Bronchial epithelial cell (primary cell): ENCODE results near the gene FASTK. TPM values are rescaled to one million over a fixed set of nuclear protein-coding genes. Genes with fewer than 3 reads are reported as not detected.

ENCODE experiments used
- DNase-seq: peaks from one replicate; pipeline ENCODE4 v3.0.0-alpha.2; 2010; ENCODE audit warnings: low read depth
- FAIRE-seq: peaks from 2 replicates; lab custom pipeline; 2011; peaks lifted over from hg19 to GRCh38; lab: Jason Lieb, UNC
- H3K27me3 ChIP-seq: 2 replicates; pipeline ENCODE4 v1.5.1; 2011; ENCODE audit warnings: low read length; ENCODE audit not compliant: control insufficient read depth, insufficient read depth
- H3K36me3 ChIP-seq: 2 replicates; pipeline ENCODE4 v1.5.1; 2011; ENCODE audit warnings: low read length; ENCODE audit not compliant: control insufficient read depth, insufficient read depth
- H3K4me3 ChIP-seq: 2 replicates; pipeline ENCODE4 v1.5.1; 2011; ENCODE audit warnings: mild to moderate bottlenecking, low read depth, low read length, control low read depth
- total RNA-seq: library from RNA; depleted of rRNA; stranded (reverse); fragments of >200 nt; gene quantifications from 2 replicates; pipeline ENCODE4 v1.2.1, GENCODE V29; 2014
- TF ChIP-seq, protein P1 (sequence below): IDR thresholded peaks from 2 replicates; pipeline ENCODE4 v1.5.1; 2011; ENCODE audit warnings: mild to moderate bottlenecking, moderate library complexity, low read length, control low read depth, inconsistent platforms; ENCODE audit not compliant: insufficient read depth, severe bottlenecking

FASTK gene
- total RNA-seq, 1 donor from 2014 or later, result 51.6 TPM

DNA sequence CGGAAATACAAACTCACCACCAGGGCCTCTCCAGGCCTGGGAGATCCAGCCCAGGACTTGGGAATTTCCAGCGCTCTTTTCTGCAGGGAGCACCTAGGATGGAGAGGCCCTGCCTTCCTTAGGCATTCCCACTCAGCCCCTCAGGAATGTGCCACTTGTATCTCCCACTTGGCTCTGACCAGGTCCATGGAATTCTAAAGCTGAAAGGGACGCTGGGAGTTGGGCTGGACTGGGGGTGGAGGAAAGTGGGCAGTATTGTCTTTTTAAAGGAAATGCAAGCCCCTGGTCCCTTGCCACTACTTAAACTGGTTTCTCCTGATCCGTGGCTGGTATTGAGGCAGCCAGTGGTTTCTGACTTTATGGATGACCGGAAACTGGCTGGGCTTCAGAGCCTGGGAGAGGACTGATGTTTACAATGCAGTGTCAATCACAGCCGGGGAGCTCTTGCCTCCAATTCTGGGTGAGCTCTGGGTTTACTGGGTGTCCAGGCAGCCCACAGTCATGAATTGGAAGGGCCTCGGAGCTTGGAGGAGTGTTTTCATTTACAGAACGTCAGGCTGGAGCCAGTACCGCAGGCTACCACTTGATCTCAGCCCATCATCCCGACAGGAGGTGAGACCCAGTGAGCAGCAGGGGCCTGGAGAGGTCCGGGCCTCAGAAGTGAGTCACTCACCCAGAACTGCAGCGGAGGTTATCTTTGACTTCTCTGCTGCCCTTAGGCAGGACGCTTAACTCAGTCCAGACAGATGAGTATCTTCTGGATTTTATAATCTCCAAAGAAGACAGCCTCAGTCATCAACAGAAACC lies 32.9 kb upstream of the FASTK start:
- DNase-seq (peak; percentile 85), FAIRE-seq (no peak)
- TF ChIP-seq, protein P1, sequence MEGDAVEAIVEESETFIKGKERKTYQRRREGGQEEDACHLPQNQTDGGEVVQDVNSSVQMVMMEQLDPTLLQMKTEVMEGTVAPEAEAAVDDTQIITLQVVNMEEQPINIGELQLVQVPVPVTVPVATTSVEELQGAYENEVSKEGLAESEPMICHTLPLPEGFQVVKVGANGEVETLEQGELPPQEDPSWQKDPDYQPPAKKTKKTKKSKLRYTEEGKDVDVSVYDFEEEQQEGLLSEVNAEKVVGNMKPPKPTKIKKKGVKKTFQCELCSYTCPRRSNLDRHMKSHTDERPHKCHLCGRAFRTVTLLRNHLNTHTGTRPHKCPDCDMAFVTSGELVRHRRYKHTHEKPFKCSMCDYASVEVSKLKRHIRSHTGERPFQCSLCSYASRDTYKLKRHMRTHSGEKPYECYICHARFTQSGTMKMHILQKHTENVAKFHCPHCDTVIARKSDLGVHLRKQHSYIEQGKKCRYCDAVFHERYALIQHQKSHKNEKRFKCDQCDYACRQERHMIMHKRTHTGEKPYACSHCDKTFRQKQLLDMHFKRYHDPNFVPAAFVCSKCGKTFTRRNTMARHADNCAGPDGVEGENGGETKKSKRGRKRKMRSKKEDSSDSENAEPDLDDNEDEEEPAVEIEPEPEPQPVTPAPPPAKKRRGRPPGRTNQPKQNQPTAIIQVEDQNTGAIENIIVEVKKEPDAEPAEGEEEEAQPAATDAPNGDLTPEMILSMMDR, result no peak
- Histone ChIP-seq H3K27me3 (no peaks in the 10 kb centered on the region), H3K36me3 (peaks cover 16% of the 10 kb centered on the region), H3K4me3 (peak overlapping the region; percentile 57)

DNA sequence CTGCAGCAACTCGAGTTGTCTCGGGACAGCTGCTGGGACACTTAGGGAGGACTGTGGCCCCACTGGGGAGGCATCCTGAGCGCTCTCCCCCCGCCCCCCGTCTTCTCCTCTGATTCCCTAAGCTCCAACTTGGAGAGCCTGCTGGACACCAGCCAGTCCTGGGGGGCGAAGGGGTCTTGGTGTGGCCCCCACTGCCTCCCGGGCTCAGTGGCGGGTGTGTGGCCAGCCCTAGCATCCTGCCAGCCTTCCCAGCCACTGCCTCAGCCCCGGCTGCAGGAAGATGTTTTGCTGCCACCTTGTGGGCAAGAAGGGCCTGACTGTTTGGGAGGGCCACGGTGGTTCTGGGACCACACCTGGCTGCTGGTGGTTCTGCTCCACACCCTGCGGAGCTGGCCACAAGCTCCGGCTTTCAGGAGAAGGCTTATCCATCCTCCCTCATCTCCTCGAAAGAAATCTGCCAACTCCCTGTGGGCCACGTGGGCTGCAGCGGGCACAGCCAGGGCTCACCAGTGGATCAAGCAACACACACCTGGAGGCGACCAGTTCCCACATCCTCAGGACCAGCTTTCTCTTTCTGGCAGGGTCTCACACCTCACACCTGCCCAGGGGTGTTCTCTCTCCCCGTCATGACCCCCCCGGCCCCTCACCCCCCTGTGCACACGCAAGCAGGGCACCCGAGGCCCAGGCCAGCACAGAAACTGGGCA lies 30.5 kb upstream of the FASTK start:
- TF ChIP-seq, protein P1, result peak; percentile 94
- H3K36me3 ChIP-seq, result no peaks in the 10 kb centered on the region
- DNase-seq (peak; percentile 54), FAIRE-seq (no peak)
- H3K4me3 ChIP-seq, result no peak overlapping the region
- no peaks in the 10 kb centered on the region for H3K27me3 ChIP-seq

DNA sequence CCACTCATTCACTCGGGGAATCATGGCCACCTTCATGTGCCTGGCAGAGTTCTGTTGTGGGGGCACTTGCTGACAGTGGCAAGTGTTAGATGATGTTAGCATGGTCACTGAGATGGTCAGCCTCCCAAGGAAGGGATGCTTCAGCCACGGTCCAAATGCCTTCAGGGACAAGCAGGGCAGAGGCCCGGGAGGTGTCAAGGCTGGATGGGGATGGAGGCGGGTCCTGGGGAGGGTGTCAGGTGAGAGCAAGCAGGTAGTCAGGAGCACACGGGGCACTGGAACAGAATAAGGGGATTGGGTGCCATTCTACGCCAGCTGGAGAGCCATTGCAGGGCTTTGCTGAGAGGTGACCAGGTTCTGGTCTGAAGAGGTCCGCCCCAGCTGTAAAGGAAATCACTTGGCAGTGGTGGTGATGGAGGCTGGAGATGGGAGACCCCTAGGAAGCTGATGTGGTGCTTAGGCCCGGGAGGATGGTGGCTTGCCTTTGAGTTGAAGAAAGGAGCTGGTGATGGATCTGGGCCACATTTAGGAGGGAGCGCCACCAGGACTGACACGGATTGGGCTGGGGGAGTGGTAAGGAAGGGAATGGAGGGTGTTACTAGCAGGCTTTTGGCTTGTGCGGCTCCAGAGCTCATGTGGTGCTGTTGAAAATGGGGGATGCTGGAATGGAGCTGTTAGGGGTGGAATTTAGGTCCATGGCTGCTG lies 29.8 kb upstream of the FASTK start:
- TF ChIP-seq, protein P1, result no peak
- Histone ChIP-seq H3K27me3 (no peaks in the 10 kb centered on the region), H3K36me3 (no peaks in the 10 kb centered on the region), H3K4me3 (no peak overlapping the region)
- no peak for FAIRE-seq
- no peak for DNase-seq

- no peak overlapping the region for H3K4me3 ChIP-seq
- FAIRE-seq (no peak), DNase-seq (no peak)
- TF ChIP-seq, protein P1, result no peak
- H3K36me3 ChIP-seq, result peaks cover 3% of the 10 kb centered on the region
- no peaks in the 10 kb centered on the region for H3K27me3 ChIP-seq
Observed at GRCh38 chr7:151109094-151110048, 28.8 kb upstream of the FASTK start.

- H3K36me3 ChIP-seq, result peaks cover 4% of the 10 kb centered on the region
- H3K4me3 ChIP-seq, result no peak overlapping the region
- no peaks in the 10 kb centered on the region for H3K27me3 ChIP-seq
- FAIRE-seq, result no peak
- no peak for DNase-seq
- TF ChIP-seq, protein P1, result no peak
Observed at GRCh38 chr7:151107882-151108281, 27.3 kb upstream of the FASTK start.
